Measurements from ENCODE around the gene NME8. TPM values are rescaled to one million over a fixed set of nuclear protein-coding genes. Genes with fewer than 3 reads are reported as not detected.
"Not testable (repeated sequence)": the region's sequence is repeated elsewhere in the genome, so short reads cannot be mapped to it uniquely, and the experiment has no call there.

NME8 gene
- total RNA-seq: not detected

DNA sequence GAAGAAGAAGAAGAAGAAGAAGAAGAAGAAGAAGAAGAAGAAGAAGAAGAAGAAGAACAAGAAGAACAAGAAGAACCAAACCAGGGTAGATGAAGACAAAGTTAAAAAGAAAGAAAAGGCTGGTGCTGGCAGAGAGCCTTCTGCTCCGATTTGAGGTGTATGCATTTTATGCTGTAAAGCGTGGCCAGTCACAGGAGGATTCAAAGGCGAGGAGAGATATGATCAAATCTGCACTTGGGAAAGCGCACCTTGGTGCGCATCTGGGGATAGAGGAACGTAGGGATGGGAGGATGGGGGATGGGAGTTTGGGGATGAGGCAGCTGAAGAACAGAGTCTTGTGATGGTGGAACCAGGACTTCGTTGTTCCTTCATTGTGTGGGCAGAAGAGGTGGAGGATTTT is at the start of gene NME8:
NME8 (plus strand) TSS at position 301 of the 400 bp plus-strand sequence. CDS start 1,670 bp downstream, outside the sequence.
- no peaks in the 10 kb centered on the region for H3K27me3 Mint-ChIP-seq
- H3K36me3 Mint-ChIP-seq (ENCODE audit: low read depth): no peaks in the 10 kb centered on the region
- H3K4me1 Mint-ChIP-seq: no peaks in the 10 kb centered on the region
- DNase-seq: no peak
- no peak within 1 kb of the TSS for H3K27ac Mint-ChIP-seq
- CTCF ChIA-PET: no interaction called here
- POLR2A ChIA-PET: no interaction called here
- no peak within 1 kb of the TSS for H3K4me3 Mint-ChIP-seq
- H3K9me3 Mint-ChIP-seq: peaks cover 3% of the 10 kb centered on the region

DNA sequence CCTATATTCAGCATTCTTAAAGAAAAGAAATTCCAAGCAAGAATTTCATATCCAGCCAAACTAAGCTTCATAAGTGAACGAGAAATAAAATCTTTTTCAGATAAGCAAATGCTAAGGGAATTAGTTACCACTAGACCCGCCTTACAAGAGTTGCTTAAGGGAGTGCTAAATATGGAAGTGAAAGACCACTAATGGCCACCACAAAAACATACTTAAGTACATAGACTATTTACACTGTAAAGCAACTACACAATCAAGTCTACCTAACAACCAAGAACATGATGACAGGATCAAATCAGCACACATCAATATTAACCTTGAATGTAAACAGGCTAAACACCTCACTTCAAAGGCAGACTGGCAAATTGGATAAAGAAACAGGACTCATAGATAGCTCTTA is 42.2 kb upstream of the NME8 start:
- peaks cover 22% of the 10 kb centered on the region for H3K27me3 Mint-ChIP-seq
- no peak for DNase-seq
- H3K4me3 Mint-ChIP-seq: no peak overlapping the region
- no peaks in the 10 kb centered on the region for H3K9me3 Mint-ChIP-seq
- CTCF ChIA-PET: interaction anchor here (1.6 kb wide), 1 partner anchor 11 kb away, joined by 3 read pairs; no protein-coding TSS in a partner anchor
- H3K36me3 Mint-ChIP-seq (ENCODE audit: low read depth): no peaks in the 10 kb centered on the region
- POLR2A ChIA-PET: no interaction called here
- H3K27ac Mint-ChIP-seq: no peak overlapping the region
- H3K4me1 Mint-ChIP-seq: no peaks in the 10 kb centered on the region

DNA sequence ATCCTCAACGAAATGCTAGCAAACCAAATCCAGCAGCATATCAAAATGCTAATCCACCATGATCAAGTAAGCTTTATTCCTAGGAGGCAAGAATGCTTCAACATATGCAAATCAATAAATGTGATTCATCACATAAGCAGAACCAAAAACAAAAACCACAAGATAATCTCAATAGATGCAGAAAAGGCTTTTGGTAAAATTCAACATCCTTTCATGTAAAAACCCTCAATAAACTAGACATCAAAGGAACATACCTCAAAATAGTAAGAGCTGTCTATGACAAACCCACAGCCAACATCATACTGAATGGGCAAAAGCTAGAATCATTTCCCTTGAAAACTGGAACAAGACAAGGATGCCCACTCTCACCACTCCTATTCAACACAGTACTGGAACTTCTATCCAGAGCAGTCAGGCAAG is 36.2 kb upstream of the NME8 start:
- DNase-seq; CTCF ChIA-PET; H3K36me3 Mint-ChIP-seq (ENCODE audit: low read depth); H3K27ac Mint-ChIP-seq; H3K9me3 Mint-ChIP-seq; POLR2A ChIA-PET; H3K4me3 Mint-ChIP-seq; H3K4me1 Mint-ChIP-seq: not testable (repeated sequence)
- peaks cover 27% of the 10 kb centered on the region for H3K27me3 Mint-ChIP-seq

DNA sequence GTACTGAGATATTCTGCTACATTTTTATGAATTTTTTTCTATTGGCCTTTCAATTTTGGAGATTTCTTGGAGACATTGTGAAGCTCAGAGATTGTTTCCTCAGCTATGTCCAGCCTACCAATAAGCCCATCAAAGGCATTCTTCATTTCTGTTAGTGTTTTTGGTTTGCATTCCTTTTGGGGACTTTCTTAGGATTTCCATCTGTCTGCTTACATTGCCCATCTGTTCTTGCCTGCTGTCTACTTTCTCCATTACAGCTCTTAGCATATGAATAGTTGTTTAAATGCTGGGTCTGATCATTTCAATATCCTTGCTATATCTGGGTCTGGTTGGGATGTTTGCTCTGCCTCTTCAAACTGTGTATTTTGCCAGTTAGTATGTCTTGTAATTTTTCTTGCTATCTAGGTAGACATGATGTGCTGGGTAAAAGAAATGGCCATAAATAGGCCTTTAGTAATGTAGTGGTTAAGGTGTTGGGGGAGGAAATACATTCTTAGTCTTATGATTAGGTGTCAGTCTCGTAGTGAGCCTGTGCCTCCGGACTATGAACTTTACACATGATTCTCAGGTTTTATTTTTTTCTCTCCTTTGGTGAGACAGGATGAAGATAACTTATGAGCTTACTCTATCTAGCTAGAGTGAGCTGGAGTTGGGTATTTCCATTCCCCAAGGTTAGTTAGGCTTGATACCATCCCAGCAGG is 32.6 kb upstream of the NME8 start:
- H3K9me3 Mint-ChIP-seq: no peaks in the 10 kb centered on the region
- CTCF ChIA-PET: interaction anchor here (1.3 kb wide), 1 partner anchor 9 kb away, joined by 3 read pairs; no protein-coding TSS in a partner anchor
- DNase-seq: no peak
- H3K36me3 Mint-ChIP-seq (ENCODE audit: low read depth): no peaks in the 10 kb centered on the region
- no peak overlapping the region for H3K4me3 Mint-ChIP-seq
- no peak overlapping the region for H3K27ac Mint-ChIP-seq
- POLR2A ChIA-PET: no interaction called here
- peaks cover 26% of the 10 kb centered on the region for H3K27me3 Mint-ChIP-seq
- H3K4me1 Mint-ChIP-seq: peaks cover 7% of the 10 kb centered on the region

- ChIA-PET CTCF (interaction anchor here (0.7 to 1.3 kb wide), 2 partner anchors 8 to 11 kb away, joined by 3 read pairs; no protein-coding TSS in a partner anchor), POLR2A (no interaction called here)
- DNase-seq: no peak
- Mint-ChIP-seq H3K9me3 (no peaks in the 10 kb centered on the region), H3K27ac (no peak overlapping the region), H3K27me3 (peaks cover 20% of the 10 kb centered on the region), H3K4me3 (no peak overlapping the region), H3K36me3 (ENCODE audit: low read depth) (no peaks in the 10 kb centered on the region), H3K4me1 (peaks cover 3% of the 10 kb centered on the region)
Measured at GRCh38 chr7:37816922-37817590, 31.3 kb upstream of the NME8 start.

GRCh38 chr7:37817591-37817960 is 30.8 kb upstream of the NME8 start:
- no peak overlapping the region for H3K4me3 Mint-ChIP-seq
- peaks cover 22% of the 10 kb centered on the region for H3K27me3 Mint-ChIP-seq
- no peaks in the 10 kb centered on the region for H3K36me3 Mint-ChIP-seq (ENCODE audit: low read depth)
- CTCF ChIA-PET: interaction anchor here (0.7 kb wide), 1 partner anchor 12 kb away, joined by 3 read pairs; no protein-coding TSS in a partner anchor
- POLR2A ChIA-PET: no interaction called here
- no peaks in the 10 kb centered on the region for H3K4me1 Mint-ChIP-seq
- H3K9me3 Mint-ChIP-seq: no peaks in the 10 kb centered on the region
- no peak for DNase-seq
- H3K27ac Mint-ChIP-seq: no peak overlapping the region

DNA sequence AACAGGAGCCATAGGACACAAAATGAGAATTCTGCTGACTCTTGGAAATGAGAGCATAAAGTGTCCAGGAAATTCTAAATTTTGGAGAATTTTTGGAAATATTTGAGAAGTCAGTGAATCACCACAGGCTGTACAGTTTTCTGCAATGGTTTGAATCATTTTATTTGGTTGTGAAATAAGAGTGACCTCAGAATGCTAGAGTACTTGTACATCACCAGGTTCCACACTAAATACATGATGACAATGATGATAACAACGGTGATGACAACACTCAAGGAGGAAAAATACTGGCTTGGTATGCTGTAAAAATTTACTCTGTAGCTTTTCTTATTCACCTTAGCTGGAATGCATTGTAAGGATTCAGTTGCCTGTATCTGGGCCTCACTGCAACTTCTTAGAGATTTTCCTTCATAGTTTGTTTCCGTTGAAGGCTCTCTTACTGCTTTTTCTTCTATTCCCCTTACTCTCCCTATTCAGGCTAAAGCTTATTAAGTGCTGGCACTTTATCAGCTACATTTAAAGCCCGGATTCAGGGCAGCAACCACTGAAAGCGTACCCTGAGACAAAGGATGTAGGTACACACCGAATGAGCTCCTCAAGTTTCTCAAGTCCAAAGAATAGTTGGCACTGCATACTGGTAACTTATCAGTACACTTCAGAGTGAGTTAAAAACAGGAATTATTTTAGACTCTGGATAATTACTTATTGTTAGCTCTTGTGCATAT is 30.2 kb upstream of the NME8 start:
- H3K4me1 Mint-ChIP-seq: no peaks in the 10 kb centered on the region
- POLR2A ChIA-PET: no interaction called here
- H3K27ac Mint-ChIP-seq: no peak overlapping the region
- H3K27me3 Mint-ChIP-seq: peaks cover 28% of the 10 kb centered on the region
- H3K9me3 Mint-ChIP-seq: no peaks in the 10 kb centered on the region
- DNase-seq: no peak
- CTCF ChIA-PET: no interaction called here
- no peak overlapping the region for H3K4me3 Mint-ChIP-seq
- no peaks in the 10 kb centered on the region for H3K36me3 Mint-ChIP-seq (ENCODE audit: low read depth)

- Mint-ChIP-seq H3K27me3 (peaks cover 28% of the 10 kb centered on the region), H3K36me3 (ENCODE audit: low read depth) (no peaks in the 10 kb centered on the region)
- CTCF ChIA-PET: no interaction called here
Measured at GRCh38 chr7:37820708-37821468, 27.5 kb upstream of the NME8 start.

GRCh38 chr7:37822946-37823345 is 25.5 kb upstream of the NME8 start:
- Mint-ChIP-seq H3K27ac (no peak overlapping the region), H3K4me3 (no peak overlapping the region), H3K9me3 (no peaks in the 10 kb centered on the region), H3K4me1 (peaks cover 14% of the 10 kb centered on the region), H3K27me3 (peaks cover 28% of the 10 kb centered on the region), H3K36me3 (ENCODE audit: low read depth) (no peaks in the 10 kb centered on the region)
- POLR2A ChIA-PET: no interaction called here
- CTCF ChIA-PET: no interaction called here
- no peak for DNase-seq

More at GRCh38 chr7:37820708-37821468, 27.5 kb upstream of the NME8 start:
- Mint-ChIP-seq H3K4me3 (no peak overlapping the region), H3K27ac (no peak overlapping the region), H3K4me1 (peaks cover 12% of the 10 kb centered on the region), H3K9me3 (no peaks in the 10 kb centered on the region)
- POLR2A ChIA-PET: no interaction called here
- DNase-seq: no peak

DNA sequence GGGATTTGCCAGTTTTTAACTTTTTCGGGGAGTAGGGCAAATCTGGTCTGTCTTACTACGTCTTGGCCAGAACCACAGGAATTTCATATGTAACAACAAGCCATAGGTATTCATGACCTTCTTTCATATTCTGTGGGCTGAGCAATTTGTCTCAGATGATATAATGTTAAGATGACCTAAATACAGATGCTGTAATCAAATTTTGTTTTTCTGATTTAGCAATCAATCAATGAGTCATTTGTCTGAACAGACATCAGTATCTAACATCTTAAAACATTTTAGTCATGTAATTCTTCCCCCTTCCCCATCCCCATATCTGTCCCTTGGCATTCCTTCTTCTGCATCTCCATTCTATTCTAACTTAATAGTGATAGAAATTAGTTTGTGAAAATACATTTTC is 24.8 kb upstream of the NME8 start:
- H3K27me3 Mint-ChIP-seq: peaks cover 28% of the 10 kb centered on the region
- H3K27ac Mint-ChIP-seq: no peak overlapping the region
- ChIA-PET POLR2A (no interaction called here), CTCF (no interaction called here)
- H3K4me3 Mint-ChIP-seq: no peak overlapping the region
- no peak for DNase-seq
- H3K4me1 Mint-ChIP-seq: peaks cover 14% of the 10 kb centered on the region
- H3K9me3 Mint-ChIP-seq: no peaks in the 10 kb centered on the region
- H3K36me3 Mint-ChIP-seq (ENCODE audit: low read depth): no peaks in the 10 kb centered on the region

GRCh38 chr7:37825038-37825437 is 23.4 kb upstream of the NME8 start:
- ChIA-PET CTCF (interaction anchor here (1.2 kb wide), 1 partner anchor 8 kb away, joined by 3 read pairs; no protein-coding TSS in a partner anchor), POLR2A (no interaction called here)
- no peak overlapping the region for H3K4me3 Mint-ChIP-seq
- H3K27ac Mint-ChIP-seq: no peak overlapping the region
- peaks cover 14% of the 10 kb centered on the region for H3K4me1 Mint-ChIP-seq
- no peak for DNase-seq
- no peaks in the 10 kb centered on the region for H3K36me3 Mint-ChIP-seq (ENCODE audit: low read depth)
- peaks cover 26% of the 10 kb centered on the region for H3K27me3 Mint-ChIP-seq
- no peaks in the 10 kb centered on the region for H3K9me3 Mint-ChIP-seq

GRCh38 chr7:37826825-37827224 is 21.6 kb upstream of the NME8 start:
- no peak for DNase-seq
- H3K9me3 Mint-ChIP-seq: no peaks in the 10 kb centered on the region
- peaks cover 23% of the 10 kb centered on the region for H3K27me3 Mint-ChIP-seq
- no peaks in the 10 kb centered on the region for H3K36me3 Mint-ChIP-seq (ENCODE audit: low read depth)
- H3K4me3 Mint-ChIP-seq: no peak overlapping the region
- ChIA-PET POLR2A (no interaction called here), CTCF (no interaction called here)
- no peak overlapping the region for H3K27ac Mint-ChIP-seq
- H3K4me1 Mint-ChIP-seq: peaks cover 14% of the 10 kb centered on the region

GRCh38 chr7:37831244-37831643 is 17.2 kb upstream of the NME8 start:
- Mint-ChIP-seq H3K4me3 (no peak overlapping the region), H3K4me1 (peaks cover 5% of the 10 kb centered on the region), H3K27me3 (peaks cover 20% of the 10 kb centered on the region), H3K9me3 (no peaks in the 10 kb centered on the region), H3K27ac (no peak overlapping the region), H3K36me3 (ENCODE audit: low read depth) (no peaks in the 10 kb centered on the region)
- DNase-seq: no peak
- CTCF ChIA-PET: no interaction called here
- POLR2A ChIA-PET: no interaction called here

Measured in activated CD4-positive, alpha-beta T cell treated with anti-CD3 and anti-CD28 coated beads, Interleukin-2, amount 10 ng/mL, durations not matched to agents 7 days and 5 days (primary cell).